HG02588 (cell line): ENCODE measurements around the gene KRTAP12-1.

Experiments used
- ATAC-seq: cut with Tn5 transposase; IDR thresholded peaks from one replicate; pipeline ENCODE4 v1.9.1; 2021; ENCODE audit warnings: mild to moderate bottlenecking, moderate library complexity; ENCODE audit not compliant: unreplicated experiment

Gene KRTAP12-1

DNA sequence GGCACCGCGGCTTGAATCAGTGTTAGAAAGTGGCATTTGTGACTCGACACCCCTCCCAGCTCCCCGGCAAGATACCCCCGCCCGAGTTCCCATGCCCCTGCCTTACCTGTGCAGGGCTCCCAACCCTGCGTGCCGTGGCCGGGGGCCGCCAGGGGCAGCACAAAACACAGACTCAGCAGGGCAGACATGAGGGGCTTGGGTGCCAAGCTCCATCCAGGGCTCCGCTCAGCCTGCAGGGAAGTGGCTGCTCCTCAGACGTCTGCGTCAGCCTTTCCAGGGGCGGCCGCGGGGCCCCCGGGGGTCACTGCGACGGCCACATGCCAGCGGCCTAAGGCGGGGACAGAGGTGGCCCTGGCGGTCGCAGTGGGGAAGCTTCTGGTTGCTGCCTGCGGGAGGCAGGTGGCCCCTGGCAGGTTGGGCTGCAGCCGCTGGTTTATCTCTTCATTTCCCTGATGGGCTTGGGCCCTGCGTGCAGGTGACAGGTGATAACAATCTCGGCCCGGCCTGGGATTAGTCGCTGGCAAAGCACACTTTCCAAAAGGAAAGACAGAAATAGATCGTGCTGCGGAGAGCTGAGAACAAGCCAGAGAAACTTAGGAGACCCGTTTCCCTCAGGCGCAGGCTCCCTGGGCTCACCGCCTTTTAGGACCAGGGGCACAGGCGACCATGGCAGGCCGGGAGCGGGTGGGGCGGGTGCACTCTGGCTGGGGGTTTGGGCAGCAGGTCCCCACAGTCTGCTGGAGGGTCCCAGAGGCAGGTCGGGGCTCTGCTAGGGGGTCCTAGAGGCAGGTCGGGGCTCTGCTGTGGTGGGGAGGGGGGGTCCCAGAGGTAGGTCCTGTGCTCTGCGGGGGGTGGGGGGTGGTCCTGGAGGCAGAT lies 29.6 kb upstream of the KRTAP12-1 start, which contains the start of gene TSPEAR:
TSS of gene TSPEAR (minus strand) at position 246 of the 876 bp plus-strand sequence. CDS start at position 188, 58 bp downstream.
- ATAC-seq: no peak

DNA sequence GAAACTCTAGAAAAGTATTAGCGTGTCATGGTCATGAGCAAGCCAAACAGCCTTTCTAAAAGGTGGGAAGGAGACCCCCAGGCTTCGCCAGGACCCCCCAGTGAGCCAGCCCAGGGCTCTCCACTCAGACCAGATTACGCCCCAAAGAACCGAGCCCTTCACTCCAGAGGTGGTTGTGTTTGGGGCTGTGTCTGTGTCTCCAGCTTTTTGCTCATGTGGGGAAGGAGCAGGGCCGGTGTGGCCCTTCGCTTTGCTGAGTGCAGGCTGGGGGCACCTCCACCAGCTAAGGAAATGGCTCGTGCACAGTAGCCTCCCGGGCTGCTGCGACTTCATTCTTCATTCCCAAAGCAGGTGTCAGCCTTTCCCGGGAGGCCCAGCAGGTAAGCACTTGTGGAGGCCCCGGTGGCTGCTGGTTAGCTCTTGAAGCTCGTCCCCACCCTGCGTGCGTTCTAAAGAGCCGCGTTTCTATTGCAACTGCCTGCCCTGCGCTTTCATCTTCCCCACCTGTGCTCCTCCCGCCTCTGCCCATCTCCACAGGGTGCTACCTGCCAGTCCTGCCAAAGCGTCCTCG lies 28.9 kb upstream of the KRTAP12-1 start:
- ATAC-seq: no peak

- ATAC-seq: no peak
Observed at GRCh38 chr21:44710294-44710665, 28.3 kb upstream of the KRTAP12-1 start.

DNA sequence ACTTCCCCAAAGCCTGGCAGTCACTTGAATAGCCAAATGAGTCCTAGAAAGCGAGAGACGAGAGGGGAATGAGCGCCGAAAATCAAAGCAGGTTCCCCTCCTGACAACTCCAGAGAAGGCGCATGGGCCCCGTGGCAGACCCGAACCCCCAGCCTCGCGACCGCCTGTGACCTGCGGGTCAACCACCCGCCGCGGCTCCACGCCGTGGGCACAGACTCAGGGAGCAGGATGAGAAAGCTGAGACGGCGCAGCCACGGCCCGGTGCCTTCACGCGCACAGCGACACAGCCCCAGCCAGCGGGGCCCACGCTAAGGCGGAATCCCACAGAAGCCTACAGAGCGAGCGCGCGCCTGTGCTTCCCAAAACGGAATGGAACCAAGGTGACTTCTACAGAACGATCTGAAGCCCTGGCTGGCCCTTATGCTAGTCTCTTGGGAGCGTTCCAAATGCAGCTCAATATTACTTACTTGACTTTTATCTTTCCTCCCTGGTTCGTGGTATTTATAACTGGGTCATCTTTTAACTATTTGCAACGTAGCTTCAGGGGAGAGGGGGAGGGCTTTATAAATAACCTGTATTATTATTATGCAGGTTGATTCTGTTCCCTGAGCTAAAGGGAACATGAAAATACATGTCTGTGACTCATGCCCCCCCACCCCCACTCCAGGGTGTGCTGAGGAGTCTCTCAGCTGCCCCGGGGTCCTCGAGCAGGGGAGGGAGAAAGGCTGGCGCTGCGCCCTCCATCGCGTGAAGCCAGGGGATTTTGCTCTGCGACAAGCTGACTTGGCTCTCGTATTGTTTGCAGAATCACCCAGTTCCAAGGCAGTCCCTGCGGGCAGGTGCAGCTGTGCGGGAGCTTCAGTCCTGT lies 27.7 kb upstream of the KRTAP12-1 start:
- ATAC-seq: no peak

DNA sequence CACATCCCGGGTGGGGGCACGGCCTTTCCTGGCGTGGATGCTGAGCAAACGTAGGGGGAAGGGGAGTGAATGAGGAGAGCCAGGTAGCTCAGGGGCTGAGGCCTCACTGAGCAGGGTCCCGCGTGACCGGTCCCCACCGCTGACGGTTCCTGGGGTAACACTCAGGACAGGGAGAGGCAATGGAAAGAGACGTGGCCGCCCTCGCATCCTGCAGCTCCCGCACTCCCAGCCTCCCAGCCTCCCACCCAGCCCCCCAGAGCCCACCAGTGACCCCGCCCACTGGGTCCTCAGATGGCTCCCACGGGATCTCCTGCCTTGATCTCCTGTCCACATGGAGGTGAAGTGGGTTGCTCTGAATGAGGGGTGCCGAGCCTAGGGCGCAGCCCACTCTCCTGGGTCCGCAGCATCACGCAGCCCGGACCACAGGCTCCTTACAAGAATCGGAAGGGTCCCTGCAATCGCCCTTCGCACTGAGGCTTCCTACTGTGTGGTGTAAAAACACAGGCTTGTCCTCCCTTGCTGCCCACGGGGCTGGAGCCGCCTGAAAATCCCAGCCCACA lies 27.0 kb upstream of the KRTAP12-1 start:
- no peak for ATAC-seq

- no peak for ATAC-seq
Observed at GRCh38 chr21:44708213-44708865, 26.4 kb upstream of the KRTAP12-1 start.

- no peak for ATAC-seq
Observed at GRCh38 chr21:44706706-44707581, 25.0 kb upstream of the KRTAP12-1 start.

GRCh38 chr21:44706026-44706705 lies 24.2 kb upstream of the KRTAP12-1 start:
- no peak for ATAC-seq

GRCh38 chr21:44704636-44705001 lies 22.7 kb upstream of the KRTAP12-1 start:
- no peak for ATAC-seq

DNA sequence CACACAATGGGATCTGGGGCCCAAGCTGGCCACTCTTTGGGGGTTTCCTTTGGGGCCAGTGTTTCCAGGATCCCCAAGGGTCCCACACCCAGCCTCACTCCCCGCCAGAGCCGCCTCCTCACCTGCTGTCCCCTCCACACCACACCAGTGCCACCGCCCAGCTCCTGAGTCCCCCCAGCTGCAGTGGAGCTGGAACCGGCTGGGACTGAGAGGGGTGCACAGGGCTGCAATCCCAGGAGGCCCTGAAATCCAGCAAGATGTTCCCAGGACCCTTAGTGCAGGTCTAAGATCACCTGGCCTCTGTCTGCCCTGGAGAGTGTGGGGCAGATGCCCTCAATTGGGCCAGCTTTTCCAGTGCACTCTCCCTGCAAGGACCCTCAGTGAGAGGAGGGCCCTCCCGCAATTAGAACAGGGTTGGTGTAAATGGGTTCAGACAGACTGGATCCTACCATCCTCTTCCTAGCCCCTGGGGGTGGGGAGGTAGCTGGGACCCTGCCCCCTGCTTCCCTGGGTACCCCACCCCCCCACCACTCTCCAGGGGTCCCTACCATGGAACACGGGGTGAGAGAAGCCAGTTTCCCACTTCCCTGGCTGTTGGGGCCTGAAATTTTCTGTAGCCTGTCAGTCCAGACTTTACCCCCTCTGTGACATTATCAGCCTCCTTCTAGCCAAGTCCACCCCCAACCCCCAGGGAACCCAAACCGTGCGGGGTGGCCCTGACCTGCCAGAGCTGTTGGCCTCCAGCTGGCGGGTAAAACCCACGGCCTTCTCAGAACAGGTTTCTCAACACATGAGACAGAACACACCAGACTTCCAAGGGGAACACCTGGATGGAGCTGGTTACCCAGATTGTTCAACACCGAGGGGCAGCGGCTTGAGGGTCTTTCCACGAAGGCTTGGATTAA lies 22.0 kb upstream of the KRTAP12-1 start:
- no peak for ATAC-seq

GRCh38 chr21:44702973-44703730 lies 21.2 kb upstream of the KRTAP12-1 start:
- ATAC-seq: no peak

DNA sequence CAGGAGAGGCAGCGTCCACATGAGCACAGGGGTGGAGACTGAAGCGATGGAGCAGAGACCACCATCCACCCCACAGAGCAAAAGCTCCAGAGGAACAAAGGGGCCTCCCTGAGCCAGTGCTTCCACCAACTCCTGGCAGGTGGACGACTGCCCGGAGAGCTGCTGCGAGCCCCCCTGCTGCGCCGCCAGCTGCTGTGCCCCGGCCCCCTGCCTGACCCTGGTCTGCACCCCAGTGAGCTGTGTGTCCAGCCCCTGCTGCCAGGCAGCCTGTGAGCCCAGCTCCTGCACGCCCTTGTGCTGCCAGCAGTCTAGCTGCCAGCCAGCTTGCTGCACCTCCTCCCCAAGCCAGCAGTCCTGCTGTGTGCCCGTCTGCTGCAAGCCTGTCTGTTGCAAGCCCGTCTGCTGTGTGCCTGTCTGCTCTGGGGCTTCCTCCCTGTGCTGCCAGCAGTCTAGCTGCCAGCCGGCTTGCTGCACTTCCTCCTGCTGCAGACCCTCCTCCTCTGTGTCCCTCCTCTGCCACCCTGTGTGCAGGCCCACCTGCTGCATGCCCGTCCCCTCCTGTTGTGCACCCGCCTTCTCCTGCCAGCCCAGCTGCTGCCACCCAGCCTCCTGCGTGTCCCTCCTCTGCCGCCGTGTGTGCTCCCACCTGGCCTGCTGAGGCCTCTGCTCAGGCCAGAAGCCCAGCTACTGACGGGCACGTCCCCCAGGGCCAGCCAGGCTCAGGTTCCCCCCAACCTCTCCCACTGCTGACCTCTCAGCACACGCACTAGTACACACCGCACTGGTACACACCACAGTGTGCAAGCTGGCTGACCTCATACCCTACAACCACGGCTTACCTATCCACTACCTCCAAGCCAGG lies 20.4 kb upstream of the KRTAP12-1 start:
- no peak for ATAC-seq

DNA sequence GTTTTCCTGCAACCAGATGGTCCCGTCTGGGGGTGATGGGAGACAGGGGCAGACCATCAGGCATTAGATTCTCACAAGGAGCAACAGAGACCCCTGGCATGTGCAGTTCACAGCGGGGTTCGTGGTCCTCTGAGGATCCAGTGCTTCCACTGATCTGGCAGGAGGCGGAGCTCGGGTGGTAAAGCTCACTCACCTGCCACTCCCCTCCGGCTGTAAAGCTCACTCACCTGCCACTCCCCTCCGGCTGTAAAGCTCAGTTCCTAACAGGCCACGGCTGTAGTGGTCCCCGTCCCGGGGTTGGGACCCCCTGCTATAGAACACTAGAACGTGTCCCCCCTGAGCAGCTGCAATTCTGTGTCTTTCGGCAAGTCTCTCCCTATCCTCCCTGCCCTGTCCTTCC lies 19.6 kb upstream of the KRTAP12-1 start:
- no peak for ATAC-seq

DNA sequence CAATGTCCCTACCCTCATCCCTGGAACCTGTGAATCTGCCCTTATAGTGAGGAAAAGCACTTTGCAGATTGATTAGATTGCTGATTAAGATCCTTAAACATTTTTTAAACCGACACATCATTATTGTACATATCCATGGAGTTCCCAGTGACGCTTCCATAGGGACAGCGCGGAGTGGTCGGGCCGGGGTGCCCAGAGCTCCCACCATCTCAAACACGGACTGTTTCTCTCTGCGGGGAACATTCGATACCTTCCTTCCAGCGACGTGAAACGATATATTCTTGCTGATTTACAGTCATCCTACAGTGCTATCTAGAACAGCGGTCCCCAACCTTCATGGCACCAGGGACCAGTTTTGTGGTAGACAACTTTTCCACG lies 19.0 kb upstream of the KRTAP12-1 start:
- ATAC-seq: no peak

- ATAC-seq: no peak
Observed at GRCh38 chr21:44700101-44701022, 18.4 kb upstream of the KRTAP12-1 start.
